NCI-H524 treated with DMSO at 0.1 percent for 48 hours (cell line): Measurements from ENCODE around the gene DHRS2.
"Not testable (repeated sequence)": the region's sequence is repeated elsewhere in the genome, so short reads cannot be mapped to it uniquely, and the experiment has no call there.

Source experiments
- DNase-seq: peaks from one replicate; lab custom pipeline; 2025; lab: John Stamatoyannopoulos, UW

DHRS2 gene, protein sequence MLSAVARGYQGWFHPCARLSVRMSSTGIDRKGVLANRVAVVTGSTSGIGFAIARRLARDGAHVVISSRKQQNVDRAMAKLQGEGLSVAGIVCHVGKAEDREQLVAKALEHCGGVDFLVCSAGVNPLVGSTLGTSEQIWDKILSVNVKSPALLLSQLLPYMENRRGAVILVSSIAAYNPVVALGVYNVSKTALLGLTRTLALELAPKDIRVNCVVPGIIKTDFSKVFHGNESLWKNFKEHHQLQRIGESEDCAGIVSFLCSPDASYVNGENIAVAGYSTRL

DNA sequence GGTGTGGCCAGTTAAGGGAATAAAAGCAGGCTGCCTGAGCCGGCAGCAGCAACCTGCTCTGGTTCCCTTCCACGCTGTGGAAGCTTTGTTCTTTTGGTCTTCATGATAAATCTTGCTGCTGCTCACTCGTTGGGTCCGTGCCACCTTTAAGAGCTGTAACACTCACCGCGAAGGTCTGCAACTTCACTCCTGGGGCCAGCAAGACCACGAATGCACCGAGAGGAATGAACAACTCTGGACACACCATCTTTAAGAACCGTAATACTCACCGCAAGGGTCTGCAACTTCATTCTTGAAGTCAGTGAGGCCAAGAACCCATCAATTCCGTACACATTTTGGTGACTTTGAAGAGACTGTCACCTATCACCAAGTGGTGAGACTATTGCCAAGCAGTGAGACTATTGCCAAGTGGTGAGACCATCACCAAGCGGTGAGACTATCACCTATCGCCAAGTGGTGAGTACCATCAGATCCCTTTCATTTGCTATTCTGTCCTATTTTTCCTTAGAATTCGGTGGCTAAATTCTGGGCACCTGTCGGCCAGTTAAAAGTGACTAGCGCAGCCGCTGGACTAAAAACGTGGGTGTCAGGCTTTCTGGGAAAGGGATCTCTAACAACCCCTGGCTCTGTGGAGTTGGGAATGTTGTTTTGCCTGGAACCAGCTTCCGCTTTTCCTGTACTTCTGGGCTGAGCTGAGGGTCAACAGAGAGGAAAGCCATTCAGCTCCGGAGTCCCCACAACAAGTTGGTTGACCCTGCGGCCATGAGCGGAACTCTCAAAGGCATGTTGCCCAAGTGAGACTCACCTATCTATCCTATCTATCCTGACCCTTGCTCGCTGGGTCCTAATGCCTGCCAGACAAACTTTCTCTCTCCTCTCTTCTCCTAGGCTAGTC lies at the start of gene DHRS2:
Gene DHRS2, plus strand, starts transcription at position 48 of the 895 bp plus-strand sequence. CDS start 2,501 bp downstream, outside the sequence.
- no peak for DNase-seq

DNA sequence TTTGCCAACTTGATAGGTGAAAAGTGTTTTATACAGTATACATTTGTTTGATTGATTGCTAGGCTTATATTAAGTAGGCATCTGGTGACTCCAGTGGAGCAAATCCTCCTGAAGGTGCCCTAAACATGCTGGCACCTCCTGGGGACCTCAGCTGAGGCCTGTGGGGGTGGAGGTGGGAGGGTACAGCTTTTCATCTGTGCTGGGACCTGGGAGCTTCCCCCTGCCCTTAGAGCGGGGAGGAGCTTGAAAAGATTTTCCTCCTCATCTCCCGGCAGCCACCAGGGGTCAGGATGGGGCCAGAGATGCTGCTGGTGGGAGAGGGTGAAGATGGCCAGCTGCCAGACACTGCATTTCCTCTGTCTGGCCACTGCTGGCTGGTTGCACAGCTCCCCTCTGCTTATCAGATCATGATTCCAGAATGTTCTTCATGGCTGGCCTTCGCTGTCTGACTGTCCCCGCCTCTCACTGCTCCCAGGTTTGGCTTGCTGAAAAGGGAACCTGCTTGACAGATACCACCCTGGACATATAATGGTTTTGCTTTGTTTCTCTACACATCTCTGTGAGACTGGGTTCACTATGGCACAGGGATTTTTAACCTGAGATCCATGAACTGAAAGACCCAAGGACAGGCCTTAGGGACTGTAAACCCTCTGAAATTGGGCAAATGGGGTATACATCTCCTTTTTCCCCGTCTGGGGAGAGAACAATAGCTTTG lies 47.1 kb upstream of the DHRS2 start:
- DNase-seq = peak; percentile 80

DNA sequence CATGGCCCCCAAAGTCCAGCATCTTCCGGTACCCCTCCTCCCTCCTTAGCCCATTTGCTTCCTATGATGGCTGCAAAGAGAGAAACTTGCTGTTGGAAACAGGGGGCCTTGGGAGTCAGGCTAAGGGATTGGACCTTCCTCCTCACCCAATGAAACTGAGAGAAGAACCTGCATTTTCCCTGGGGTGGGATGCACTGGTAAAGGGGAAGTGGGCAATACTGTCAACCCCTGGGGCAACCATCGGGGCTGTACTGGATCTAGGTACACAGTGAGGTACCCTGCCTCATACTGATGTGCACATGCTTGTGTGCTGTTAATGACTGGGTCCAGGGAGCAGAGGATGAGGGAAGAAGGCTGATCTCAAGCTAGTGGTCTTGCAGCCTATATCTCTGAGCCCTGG lies 46.6 kb upstream of the DHRS2 start:
- no peak for DNase-seq

DNA sequence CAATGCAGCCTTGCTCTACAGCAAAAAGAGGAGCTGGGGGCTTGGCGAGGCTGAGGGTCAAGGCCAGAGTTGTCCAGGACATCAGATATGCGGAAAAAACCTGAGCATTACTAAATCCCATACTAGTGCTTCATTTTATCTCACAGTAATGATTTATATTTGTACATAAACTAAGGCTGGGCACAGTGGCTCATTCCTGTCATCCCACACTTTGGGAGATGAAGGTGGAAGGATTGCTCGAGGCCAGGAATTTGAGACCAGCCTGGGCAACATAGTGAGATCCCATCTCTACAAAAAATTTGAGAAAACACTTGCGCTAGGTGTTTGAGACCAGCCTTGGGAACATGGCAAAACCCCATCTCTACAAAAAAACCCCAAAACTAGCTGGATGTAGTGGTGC lies 46.0 kb upstream of the DHRS2 start:
- DNase-seq = no peak

DNA sequence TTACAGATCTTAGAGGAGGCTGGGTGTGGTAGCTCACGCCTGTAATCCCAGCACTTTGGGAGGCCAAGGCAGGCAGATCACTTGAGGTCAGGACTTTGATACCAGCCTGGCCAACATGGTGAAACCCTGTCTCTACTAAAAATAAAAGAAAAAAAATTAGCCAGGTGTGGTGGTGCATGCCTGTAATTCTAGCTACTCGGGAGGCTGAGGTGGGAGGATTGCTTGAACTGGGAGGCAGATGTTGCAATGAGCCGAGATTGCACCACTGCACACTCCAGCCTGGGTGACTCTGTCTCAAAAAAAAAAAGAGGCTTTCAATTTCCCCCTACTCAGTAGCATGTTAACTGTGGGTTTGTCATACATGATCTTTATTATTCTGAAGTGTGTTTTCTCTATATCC lies 42.0 kb upstream of the DHRS2 start:
- DNase-seq = not testable (repeated sequence)

DNA sequence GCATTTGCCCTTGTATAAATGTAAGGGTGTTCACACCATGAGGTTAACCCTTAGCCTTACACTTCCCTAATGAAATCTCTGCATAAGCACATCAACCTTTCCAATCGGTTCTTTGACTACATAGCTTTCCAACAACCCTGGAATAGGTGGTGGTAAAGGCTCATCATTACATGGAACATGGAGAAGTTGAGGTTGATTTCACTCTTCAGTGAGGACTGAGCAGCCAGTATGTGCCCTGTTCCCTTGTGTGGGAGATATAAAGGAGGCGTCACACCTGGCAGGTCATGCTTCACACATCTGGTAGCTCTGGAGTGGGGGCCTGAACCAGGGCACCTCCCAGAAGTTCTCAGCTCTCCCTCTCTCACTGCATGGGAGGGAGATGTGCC lies 35.8 kb upstream of the DHRS2 start:
- no peak for DNase-seq

DNA sequence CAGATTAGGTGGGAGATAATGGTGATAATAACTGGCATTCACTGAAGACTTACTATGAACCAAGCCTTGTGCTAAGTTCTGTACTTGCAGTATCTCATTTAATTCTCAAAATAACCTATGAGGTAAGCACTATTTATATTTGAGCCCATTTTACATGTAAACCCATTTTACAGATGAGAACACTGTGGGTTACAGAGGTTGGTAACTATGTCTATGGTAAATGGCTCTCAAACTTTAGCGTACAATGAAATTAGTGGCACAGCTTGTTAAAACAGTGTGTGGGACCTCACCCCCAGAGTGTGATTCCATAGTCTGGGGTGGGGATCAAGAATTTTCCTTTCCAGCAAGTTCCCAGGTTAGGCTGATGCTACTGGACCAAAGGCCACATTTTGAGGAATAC lies 35.4 kb upstream of the DHRS2 start:
- DNase-seq = no peak

DNA sequence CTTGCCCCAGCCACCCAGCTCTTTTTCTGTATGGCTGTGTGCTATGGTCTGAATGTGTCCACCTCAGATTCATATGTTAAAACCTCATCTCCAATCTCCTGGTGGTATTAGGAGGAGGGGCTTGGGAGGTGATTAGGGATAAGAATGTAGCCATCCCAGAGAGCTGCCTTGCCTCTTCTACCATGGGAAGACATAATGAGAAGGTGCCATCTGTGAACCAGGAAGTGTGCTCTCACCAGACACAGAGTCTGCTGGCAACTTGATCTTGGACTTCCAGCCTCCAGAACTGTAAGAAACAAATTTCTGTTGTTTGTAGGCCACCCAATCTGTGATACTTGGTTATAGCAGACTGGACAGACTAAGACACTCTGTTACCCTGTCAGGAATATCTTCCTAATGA lies 34.7 kb upstream of the DHRS2 start:
- no peak for DNase-seq

DNA sequence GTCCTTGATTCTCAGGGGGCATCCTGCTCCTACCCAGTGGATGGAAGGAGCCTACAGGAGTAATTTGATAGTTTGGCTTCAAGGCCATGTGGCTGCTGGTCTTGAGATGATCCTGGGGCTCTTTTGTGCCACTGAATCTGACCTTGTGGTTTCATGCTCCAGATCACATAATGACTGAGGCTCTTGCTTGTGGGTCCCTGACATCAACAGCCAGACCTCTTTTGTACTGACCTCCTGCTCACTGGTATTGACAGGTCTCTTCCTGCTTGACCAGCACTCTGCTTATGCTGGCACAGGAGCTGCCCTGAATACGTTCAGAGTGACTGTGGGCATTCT lies 34.4 kb upstream of the DHRS2 start:
- DNase-seq = no peak

DNA sequence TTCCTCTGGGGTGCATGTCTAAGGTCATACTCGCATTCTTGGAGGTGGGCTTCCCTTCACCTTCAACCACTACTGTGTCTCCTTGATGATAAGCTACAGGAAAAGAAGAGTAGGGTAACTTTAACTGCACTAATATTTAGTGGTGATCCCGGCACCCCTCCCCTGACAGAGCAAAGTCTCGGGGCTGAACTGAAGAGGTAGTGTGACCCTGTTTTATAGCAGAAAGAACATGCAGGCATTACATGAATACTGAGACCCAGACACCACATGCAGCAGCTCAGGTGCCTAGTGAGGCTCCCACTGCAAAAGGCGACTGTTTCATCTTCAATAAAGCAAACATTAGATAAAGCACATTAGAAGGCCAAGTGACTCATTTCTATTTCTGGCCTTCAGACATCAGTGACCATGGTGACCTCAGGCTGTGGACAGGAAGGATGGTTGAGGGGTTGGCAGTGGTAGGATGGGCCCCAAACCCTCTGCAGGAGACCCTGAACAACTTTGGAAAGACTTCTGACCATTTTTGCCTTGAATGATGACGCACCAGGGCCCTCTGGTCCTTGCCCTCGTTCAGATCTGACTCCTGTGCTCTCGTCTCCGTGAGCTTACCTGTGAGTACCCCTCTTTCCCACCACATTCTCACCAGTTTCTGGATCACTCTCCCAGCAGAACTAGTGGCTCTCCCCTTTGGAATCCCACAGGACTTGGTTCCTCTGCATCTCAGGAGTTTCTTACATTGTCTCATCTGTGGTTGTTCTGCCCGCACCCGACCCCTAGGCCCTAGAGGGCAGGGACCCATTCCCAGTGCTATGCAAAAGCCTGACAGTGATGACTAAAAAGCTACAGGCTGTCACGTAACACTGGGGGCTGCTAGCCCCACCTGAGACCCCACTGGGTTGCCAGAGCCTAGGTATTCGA lies 33.7 kb upstream of the DHRS2 start:
- no peak for DNase-seq

DNA sequence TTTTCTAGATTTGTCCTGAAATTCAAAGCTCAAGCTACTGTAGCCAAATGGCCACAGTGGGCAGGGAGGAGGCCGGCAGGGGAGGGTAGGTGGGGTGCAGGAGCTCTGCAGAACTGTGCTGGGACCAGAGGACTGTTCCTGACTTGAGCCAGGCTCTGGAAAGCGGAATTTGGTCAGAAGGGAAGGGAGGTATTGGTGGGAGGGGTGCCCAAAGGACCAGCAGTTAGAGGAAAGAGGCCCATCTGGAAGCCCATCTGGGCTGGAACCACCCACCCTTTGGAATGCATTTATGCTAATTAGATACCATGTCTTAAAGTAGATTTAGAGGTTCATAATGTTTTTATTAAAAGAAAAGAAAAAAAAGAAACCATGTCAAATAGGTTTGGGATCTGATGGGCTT lies 33.1 kb upstream of the DHRS2 start:
- DNase-seq = peak; percentile 11

DNA sequence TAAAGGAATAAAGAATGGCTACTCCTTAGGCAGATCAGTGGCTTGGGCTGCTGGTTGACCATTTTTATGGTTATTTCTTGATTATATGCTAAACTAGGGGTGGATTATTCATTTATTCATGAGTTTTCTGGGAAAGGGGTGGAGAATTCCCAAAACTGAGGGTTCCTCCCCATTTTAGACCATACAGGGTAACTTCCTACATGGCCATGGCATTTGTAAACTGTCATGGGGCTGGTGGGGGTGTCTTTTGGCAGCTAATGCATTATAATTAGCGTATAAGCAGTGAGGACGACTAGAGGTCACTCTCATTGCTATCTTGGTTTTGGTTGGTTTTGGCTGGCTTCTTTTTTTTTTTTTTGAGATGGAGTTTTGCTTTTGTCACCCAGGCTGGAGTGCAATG lies 32.0 kb upstream of the DHRS2 start:
- no peak for DNase-seq

DNA sequence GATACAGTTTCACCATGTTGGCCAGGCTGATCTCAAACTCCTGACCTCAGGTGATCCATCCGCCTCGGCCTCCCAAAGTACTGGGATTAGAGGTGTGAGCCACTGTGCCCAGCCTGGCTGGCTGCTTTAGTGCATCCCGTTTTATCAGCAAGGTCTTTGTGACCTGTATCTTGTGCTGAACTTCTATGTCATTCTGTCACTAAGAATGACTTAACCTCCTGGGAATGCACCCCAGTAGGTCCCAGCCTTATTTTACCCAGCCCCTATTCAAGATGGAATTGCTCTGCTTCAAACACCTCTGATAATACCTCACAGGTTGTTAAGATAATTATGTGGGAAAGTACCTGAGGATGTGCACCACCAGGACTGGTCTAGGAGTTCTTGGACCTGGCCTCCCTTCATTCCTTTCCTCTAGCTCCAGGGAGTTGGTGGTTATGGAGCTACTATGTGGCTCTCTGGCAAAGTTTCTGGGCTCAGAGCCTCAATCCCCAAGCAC lies 31.4 kb upstream of the DHRS2 start:
- no peak for DNase-seq

DNA sequence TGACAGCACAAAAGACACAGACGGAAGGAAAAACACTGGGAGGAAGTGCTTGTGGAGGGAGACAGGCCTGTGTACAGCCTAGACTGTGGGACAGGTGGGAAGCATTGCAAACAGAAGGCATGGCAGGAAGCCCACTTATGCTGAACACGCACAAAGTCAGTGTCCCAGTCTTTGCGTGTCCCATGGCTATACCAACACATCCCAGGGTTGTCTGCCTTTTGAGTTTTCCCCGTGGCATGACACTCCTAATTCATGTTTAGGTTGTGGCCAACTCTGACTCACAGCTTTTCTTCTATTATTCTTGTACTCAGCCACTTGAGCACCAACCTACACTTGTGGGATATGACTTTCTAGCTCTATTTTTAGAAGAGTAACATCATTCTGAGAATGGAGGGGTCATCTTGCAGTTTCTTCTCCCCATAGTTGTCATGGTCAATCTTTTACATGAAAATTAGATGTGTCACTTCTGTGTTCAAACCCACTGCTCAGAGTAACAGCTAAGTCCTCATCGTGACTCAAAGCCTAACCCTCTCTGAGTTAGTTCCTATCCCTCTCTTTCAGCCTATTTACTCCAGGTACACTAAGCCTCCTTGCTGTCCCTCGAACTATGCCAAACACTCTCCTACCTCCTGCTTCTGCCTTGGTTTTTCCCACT lies 30.1 kb upstream of the DHRS2 start:
- DNase-seq = no peak

DNA sequence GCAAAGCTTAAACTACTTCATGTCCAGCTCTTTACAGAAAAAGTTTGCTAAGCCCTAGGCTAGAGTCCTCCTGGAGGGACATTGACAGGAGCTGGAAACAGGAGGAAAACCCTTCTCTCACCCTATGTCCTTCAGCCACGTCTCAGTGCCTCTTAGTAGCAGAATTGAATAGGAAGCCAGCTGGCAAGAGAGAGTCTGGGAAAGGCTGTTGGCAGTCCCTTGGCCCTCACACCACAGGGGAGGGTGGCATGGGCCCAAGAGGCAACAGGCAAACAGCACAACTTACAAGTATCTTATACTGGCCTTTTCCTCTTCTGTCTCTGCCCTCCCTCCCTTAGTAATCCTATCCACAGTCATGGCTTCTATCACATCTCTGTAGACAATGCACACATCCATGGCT lies 27.7 kb upstream of the DHRS2 start:
- DNase-seq = peak; percentile 15

DNA sequence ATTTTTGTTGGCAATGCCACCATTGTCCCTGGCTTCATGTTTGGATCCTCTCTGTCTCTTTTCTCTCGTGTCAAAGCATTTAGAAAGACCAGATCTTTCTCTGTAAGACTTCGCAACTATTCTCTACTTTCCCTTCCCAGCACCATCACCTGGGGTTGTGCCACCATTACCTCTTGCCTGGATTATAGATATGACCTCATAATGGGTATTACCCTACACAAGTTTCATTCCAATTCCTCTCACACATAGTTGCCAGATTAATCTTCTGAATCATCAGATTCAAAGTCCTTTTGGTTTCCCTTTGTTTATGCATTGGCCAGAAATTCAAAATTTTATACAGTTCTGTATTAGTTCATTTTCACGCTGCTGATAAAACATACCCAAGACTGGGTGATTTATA lies 27.2 kb upstream of the DHRS2 start:
- no peak for DNase-seq

DNA sequence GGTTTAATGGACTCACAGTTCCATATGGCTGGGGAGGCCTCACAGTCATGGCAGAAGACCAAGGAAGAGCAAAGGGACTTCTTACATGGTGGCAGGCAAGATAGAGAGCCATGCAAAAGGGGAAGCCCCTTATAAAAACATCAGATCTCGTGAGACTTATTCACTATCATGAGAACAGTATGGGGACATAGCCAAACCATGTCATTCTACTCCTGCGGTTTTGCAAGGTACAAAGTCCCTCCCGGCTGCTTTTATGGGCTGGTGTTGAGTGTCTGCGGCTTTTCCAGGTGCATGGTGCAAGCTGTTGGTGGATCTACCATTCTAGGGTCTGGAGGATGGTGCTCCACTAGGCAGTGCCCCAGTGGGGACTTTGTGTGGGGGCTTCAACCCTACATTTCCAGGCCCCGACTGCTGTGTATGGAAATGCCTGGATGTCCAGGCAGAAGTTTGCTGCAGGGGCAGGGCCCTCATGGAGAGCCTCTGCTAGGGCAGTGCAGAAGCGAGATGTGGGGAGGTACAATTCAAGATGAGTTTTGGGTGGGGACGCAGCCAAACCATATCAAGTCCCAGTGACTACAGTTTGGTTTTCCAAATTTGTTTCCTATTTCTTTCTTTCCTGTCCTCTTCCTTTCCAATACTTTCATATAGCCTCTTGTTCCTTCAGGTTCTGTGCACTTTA lies 26.6 kb upstream of the DHRS2 start:
- DNase-seq = not testable (repeated sequence)

DNA sequence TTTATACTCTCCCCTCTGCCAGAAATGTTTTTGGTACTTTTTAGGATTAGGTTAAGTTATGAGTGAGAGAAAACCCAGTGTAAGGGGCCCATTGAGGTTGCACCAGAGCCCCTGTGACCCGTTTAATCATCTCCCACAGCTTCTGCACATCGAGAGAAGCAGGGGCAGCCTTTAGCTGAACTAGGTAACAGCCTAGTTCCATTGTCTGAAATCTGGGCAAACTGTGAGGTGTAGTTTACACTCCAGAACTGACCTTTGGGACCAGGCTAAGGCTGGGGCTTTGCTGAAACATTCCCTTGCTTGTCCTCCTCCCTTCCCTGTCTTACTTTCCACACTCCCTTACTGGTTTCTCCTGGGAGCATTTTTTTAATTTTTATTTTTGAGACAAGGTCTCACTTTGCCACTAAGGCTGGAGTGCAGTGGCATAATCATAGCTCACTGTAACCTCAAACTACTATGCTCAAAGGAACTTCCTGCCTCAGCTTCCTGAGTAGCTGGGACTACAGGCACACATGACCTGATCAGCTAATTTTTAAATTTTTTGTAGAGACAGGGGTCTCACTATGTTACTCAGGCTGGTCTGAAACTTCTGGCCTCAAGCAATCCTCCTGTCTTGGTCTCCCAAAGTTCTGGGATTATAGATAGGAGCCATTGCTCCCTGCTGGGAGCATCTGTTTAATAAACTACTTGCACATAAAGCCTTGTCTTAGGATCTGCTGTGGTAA lies 25.9 kb upstream of the DHRS2 start:
- no peak for DNase-seq

DNA sequence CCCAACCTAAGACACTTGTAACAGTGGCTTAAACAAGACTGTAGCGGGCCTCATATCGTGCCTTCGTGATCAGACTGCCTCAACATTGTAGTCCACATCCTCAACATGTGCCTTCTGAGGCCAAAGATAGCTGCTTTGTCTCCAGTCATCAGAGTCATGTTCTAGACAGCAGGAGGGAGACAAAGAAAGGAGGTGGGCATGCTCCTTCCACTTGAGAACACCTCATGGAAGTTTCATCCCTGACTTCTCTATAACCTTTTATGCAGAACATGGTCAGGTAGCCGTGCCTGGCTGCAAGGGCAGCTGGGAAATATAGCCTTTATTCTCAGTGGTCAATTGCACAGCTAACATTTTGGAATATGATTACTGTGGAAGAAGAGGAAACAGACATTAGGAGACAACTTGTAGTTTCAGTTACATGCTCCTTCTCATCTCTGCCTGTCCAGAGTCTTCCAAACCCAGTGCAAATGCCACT lies 25.3 kb upstream of the DHRS2 start:
- DNase-seq = no peak

DNA sequence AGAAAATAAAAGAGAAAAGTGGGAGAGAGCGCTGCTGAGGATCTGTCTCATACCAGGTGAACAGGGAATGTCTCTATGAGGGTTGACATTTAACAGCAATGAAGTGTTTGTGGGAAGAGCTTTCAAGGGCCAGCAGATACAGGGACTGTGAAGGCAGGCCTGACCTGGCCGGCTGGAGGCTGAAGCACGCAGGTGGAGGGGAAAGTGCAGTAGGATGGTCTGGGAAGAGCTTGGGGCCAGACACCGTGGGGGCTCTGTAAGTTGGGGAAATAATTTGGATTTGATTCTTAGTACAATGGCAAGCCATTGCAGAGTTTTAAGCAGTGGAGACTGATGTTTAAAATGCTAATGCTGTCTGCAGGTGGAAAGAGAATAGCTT lies 23.8 kb upstream of the DHRS2 start:
- DNase-seq = no peak
